Mammary epithelial cell (primary cell): ENCODE results near the gene FICD.

Source experiments
- CTCF ChIP-seq, 2 donors: IDR thresholded peaks in 1 of 2; conservative IDR thresholded peaks in 1 of 2; 2 replicates each; pipeline ENCODE4 v1.5.1; 2011 to 2012; ENCODE audit warnings: inconsistent platforms in 2 of 2, low read length in 2 of 2, mild to moderate bottlenecking in 2 of 2, control low read depth in 1 of 2, low read depth in 1 of 2; ENCODE audit not compliant: insufficient read depth in 1 of 2; ENCODE audit errors: extremely low read depth in 1 of 2
- EZH2 ChIP-seq: IDR thresholded peaks from 2 replicates; pipeline ENCODE4 v1.6.1; 2012; ENCODE audit warnings: low read length, inconsistent platforms, borderline replicate concordance

DNA sequence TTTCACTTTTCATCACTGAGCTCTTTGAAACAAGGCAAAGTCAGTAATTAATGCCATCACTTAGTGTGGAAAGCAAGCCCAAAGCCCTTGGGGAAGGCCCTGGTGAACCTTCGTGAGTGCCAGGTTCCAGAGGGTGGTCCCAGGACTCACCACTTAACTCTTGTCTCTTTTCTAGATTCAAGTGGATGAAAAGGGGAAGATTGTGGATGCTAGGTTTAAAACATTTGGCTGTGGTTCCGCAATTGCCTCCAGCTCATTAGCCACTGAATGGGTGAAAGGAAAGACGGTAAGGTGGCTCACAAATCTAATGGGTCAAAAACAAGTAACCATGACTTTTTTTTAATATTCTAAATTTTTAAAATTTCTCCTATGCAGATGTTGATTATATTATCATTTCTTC lies 50.1 kb downstream of the FICD start:
- TF ChIP-seq CTCF (conservative IDR thresholded peaks at IDR 0.05 in 1 of 2, IDR thresholded peaks at IDR 0.05 in 1 of 2; ENCODE audit: extremely low read depth in 1 of 2, insufficient read depth in 1 of 2, low read depth in 1 of 2, low read length in 2 of 2) (no peak), EZH2 (no peak)
